Measurements from ENCODE around the gene PIP4K2C.
"Not testable (repeated sequence)": the region's sequence is repeated elsewhere in the genome, so short reads cannot be mapped to it uniquely, and the experiment has no call there.

Gene PIP4K2C

GRCh38 chr12:57560516-57560915 lies 30.5 kb upstream of the PIP4K2C start:
- DNase-seq (ENCODE audit: low read depth), result no peak

GRCh38 chr12:57561117-57561516 lies 29.9 kb upstream of the PIP4K2C start:
- not testable (repeated sequence) for DNase-seq (ENCODE audit: low read depth)

GRCh38 chr12:57563358-57563757 lies 27.6 kb upstream of the PIP4K2C start:
- DNase-seq (ENCODE audit: low read depth), result no peak

GRCh38 chr12:57564178-57564740 lies 26.7 kb upstream of the PIP4K2C start:
- DNase-seq (ENCODE audit: low read depth), result no peak

GRCh38 chr12:57568838-57569237 lies 22.2 kb upstream of the PIP4K2C start:
- DNase-seq (ENCODE audit: low read depth), result no peak

- DNase-seq (ENCODE audit: low read depth), result no peak
Observed at GRCh38 chr12:57569858-57570257, 21.1 kb upstream of the PIP4K2C start.

GRCh38 chr12:57570438-57570837 lies 20.6 kb upstream of the PIP4K2C start:
- DNase-seq (ENCODE audit: low read depth), result not testable (repeated sequence)

- no peak for DNase-seq (ENCODE audit: low read depth)
Observed at GRCh38 chr12:57571926-57572762, 18.8 kb upstream of the PIP4K2C start.

GRCh38 chr12:57574795-57575194 lies 16.2 kb upstream of the PIP4K2C start:
- DNase-seq (ENCODE audit: low read depth), result no peak

GRCh38 chr12:57575771-57576612 lies 15.0 kb upstream of the PIP4K2C start:
- no peak for DNase-seq (ENCODE audit: low read depth)

- no peak for DNase-seq (ENCODE audit: low read depth)
Observed at GRCh38 chr12:57576613-57577160, 14.3 kb upstream of the PIP4K2C start.

GRCh38 chr12:57577981-57578758 lies 12.8 kb upstream of the PIP4K2C start:
- no peak for DNase-seq (ENCODE audit: low read depth)

- DNase-seq (ENCODE audit: low read depth), result no peak
Observed at GRCh38 chr12:57579011-57579410, 12.0 kb upstream of the PIP4K2C start.

GRCh38 chr12:57579677-57580465 lies 11.1 kb upstream of the PIP4K2C start:
- DNase-seq (ENCODE audit: low read depth), result no peak

- DNase-seq (ENCODE audit: low read depth), result no peak
Observed at GRCh38 chr12:57580466-57580795, 10.6 kb upstream of the PIP4K2C start.

GRCh38 chr12:57581802-57582201 lies 9.2 kb upstream of the PIP4K2C start:
- DNase-seq (ENCODE audit: low read depth), result no peak

GRCh38 chr12:57582440-57582839 lies 8.6 kb upstream of the PIP4K2C start:
- DNase-seq (ENCODE audit: low read depth), result no peak

- peak; percentile 62 for DNase-seq (ENCODE audit: low read depth)
Observed at GRCh38 chr12:57583008-57583831, 7.8 kb upstream of the PIP4K2C start.

GRCh38 chr12:57584050-57584449 lies 6.9 kb upstream of the PIP4K2C start:
- DNase-seq (ENCODE audit: low read depth), result no peak

GRCh38 chr12:57584690-57585089 lies 6.3 kb upstream of the PIP4K2C start:
- DNase-seq (ENCODE audit: low read depth), result no peak
